GM19452 (cell line): ENCODE measurements around the gene KRT81.

Source experiments
- ATAC-seq: cut with Tn5 transposase; IDR thresholded peaks from one replicate; pipeline ENCODE4 v1.9.1; 2021; ENCODE audit not compliant: unreplicated experiment

The KRT81 gene

DNA sequence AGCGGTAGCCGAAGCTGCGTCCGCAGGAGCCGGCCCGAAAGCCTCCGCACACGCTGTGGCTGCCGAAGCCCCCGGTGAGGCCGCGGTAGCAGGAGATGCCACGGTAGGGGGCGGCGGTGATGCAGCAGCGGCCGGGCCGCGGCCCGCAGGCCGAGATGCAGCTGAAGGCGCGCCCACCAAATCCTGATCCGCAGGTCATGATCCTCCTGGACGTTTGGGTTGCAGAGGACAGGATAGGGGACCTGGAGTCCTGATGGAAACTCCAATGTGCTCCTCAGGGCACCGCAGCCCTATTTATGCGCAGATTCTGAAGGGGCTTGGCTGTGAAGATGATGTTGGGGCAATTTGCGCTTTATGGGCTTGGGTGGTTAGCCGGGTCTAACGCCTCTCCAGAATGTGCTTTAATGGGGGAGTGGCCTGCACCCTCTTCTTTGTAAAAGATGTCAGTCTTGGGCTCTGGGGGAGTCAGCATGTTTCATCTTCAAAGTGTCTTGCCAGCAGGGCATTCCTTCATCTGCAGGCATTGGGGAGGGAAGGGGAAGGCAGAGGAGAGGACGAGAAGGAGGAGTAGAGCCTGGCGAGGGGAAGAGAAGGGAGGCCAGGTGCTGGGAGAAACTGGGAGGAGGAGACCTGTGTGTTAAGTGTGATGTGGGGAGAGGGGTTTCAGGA, at the start of gene KRT81:
TSS of gene KRT81 (minus strand) at position 268 of the 669 bp plus-strand sequence. CDS start at position 199, 69 bp downstream.
- ATAC-seq = no peak

DNA sequence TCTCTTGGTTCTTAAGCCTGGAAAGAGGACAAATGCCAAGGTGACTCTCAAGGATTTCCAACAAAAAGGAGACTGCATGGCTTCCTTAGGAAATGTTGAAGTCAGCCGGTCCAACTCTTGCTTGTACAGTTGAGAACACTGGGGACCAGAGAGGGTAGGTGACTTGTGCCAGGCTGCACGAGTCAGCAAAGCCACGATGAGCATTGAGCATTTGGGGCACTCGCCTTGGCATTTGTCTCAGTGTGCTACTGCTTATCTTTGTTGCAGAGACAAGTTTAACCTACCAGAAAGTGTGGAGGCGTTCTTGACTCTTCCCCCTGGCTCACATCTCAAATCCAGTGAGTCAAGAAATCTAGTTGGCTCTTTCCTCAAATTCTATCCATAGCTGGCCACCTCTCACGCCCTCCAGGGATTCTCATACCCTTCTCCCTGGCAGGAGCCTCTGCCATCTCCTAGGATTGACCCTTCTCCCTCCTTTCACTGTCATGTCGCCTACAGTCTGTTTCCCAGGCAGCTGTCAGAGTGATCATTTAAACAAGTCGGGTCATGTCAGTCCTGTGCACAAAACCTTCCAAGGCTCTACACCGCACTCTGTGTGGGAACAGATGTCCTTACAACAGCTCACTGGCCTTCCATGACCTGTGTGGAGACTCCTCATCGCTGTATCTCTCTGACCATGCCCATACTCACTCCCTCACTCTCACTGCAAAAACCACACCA, 47.1 kb upstream of the KRT81 start:
- no peak for ATAC-seq

DNA sequence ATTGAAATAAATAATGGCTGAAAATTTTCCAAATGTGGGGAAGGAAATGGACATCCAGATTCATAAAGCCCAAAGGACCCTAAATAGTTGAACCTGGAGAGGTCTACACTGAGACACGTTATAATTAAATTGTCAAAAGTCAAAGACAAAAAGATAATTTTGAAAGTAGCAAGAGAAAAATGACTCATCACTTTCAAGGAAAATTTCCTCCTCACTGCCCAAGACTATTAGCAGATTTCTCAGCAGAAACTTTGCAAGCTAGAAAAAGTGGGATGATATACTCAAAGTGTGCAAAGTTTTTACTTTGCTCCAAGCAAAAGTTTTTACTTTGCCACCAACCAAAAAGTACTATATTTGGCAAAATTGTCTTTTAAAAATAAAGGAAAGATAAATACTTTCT, 45.7 kb upstream of the KRT81 start:
- ATAC-seq = no peak

DNA sequence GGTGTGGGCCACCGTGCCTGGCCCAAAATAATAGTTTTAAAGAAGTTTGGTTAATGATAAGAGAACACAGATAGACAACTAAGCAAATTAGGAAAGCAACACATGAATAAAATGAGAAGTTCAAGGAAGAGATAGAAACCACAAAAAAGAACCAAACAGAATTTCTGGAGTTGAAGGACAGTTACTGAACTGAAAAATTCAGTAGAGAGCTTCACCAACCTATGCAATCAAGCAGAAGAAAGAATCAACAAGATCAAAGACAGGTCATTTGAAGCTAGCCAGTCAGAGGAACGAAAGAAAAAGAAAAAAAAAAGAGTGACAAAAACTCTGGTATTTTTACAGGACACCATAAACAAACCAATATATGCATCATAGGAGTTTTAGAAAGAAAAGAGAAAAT, 45.3 kb upstream of the KRT81 start:
- ATAC-seq = no peak

DNA sequence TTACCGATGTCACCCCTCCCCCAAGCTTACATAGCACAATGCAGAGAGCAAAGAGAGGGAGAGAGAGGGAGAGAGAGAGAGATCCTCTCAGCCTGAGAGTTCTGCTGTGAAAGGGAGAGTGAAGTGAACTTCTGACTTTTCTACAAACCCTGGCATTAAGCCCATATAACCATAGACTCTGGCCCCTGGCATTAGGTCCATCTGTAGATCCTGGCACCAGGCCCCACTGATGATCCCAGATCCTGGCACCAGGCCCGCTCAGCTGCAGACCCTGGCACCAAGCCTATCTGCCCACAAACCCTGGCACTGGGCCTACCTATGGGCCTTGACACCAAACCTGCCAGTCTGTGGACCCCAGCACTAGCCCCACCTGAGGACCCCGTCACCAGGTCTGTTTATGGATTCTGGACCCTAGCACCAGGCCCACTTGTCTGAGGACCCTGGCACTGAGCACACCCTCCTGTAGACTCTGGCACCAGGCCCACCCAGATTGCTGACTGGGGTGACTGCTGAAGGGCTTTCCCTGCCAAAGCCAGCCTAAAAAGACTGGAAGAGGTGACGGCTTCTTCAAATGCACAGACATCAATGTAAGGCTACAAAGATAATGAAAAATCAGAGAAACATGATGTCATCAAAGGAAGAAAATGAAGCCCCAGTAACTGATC, 44.4 kb upstream of the KRT81 start:
- no peak for ATAC-seq

DNA sequence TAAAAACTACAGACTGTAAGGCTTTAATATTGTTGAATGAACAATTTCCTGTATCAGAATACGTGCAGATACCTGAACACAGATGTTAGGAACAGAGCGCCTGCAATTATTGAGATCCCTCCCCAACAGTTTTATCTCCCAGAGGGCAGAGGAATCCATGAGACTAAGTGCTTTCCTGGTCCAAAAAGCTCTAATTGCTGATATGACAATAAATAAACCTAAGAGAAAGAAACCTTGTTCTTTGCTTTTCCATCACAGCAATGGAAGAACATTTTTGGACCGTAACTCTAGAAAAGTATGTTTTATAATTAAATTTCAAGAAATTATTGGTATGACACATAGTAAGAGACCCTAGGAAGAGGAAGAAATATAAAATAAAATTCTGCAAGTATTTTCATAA, 42.9 kb upstream of the KRT81 start:
- no peak for ATAC-seq

DNA sequence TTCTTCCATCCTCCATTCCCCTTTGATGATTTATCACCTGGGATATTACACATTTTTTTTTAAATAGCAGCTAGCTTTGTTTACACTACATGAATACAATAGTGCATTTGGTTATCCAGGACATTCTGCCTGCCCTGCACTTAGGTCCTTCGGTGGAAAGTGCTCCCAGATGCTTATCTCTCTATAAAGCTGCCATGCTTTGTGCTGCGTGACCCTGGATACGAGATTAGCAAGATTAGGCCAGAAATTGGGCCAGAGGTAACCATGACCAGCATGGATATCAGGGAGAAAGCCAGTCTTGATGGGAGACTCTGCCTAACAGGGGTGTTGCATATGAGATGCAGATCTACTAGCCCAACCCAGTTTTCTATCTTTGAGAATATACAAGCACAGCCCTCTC, 42.0 kb upstream of the KRT81 start:
- no peak for ATAC-seq

DNA sequence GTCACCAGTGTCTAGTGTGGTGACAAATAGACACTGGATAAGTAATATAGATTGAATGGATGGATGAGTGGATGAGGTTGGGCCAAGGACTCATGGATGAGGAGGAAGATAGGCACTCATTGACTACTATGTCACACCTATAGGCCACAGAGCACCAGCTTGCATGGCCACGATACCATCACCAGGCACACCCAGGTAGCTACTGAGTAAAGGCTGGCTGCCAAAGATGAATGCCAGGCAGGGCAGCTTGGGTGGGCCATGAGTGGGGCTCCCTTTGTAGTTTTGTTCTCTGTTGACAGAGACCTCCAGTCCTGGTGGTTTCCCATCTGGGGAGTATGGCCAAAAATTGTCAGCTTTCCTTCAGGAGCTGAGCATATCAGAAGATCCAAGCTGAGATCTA, 41.0 kb upstream of the KRT81 start:
- no peak for ATAC-seq

DNA sequence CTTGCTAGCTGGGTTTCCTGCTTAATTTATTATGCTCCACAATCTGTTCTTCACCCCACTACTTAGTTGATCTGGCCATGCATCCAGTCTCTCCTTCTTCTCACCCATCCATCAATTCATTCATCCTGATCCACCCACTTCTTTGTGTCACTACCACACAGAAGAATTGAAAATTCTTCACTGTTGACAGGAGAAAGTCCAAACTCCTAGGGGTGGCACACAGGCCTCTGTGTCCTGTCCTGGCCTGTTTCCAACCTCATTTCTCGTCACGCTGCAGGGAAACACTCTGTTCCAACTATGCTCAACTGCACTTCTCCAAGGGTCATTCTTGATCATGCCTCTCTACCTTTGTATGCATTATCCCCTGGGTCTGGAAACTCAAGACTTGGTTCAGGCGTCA, 40.5 kb upstream of the KRT81 start:
- no peak for ATAC-seq

DNA sequence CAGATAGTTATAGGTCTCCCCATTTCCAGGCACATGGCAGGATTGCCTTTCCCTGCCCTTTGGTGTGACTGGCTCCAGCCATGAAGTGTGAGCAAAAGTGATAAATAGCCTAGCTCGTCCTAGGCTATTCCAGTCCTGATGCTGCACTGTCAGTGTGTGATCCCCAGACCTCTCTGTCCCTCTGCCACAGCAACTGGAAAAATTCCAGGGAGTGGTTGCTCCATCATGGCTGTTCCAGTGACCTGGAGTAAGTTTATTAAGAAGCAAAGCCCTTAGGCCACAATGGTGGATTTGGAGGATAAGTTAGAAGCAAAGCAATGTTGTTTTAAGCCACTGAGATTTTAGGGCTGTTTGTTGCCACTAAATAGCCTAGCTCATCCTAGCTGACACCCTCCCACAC, 39.7 kb upstream of the KRT81 start:
- ATAC-seq = no peak

DNA sequence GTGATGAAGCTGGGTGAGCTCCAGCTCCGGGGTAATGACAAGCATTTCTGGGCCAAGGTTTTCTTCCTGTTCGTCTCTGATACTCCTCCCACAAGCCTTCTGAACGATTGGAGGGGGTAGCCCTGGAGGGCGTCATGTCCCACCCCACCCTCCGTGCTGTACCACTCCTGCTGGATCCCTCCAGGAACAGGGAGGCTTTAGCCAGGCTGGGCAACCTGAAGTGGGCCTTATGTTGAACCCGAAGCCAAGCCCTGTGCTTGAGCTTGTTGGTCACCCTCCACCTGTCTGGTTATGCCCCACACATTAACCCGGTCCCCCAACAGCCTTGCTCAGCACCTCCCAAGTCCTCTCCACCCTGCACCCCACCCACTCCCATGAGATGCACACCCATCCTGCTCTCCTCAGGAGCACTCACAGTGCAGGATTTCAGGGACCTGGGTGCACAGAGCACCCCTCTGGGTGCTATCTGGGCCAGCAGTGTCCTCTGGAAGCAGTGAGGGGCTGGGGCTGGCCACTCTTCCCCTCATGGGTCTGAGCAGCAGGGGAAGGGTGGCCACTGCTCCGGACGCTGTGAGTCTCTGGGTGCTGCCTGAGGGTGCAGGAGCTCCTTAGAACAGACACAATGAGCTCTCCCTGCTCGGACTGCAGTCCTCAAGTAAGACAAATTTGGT, 36.6 kb upstream of the KRT81 start:
- no peak for ATAC-seq

DNA sequence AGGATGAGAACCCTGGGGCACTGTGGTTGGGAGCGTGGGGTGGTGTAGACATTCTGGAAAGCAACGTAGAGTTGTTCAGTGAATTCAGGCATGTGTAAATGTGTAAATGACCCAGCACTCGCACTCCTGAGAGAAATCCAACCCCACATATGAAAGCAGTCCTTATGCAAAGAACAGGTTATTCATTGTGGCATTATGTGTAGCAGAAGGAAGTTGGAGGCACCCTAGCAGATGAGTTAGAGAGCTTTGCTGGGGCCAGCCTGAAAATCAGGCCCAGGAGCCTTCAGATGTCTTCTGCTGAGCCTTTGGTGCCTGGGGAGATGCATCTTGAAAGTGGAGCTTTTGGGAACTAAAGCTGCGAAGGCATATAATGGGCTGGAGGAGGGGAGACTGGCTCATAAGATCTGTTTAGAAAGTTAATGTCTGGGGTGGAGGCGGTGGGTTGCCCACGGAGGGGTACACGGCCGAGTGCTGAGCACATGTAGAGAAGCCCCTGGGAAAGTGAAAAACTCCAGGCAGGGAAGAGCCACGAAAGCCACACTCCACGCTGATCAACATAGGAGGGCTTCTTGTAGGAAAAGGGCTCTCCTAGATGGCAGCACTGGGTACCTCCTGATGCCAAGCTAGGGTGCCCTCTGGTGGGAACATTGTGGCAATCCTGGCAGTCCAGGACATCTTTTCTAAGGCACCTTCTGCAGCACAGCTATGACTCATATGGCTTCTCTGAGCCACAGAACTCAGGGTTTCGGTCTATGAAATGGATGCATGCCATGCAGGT, 35.9 kb upstream of the KRT81 start:
- ATAC-seq = peak; percentile 90

DNA sequence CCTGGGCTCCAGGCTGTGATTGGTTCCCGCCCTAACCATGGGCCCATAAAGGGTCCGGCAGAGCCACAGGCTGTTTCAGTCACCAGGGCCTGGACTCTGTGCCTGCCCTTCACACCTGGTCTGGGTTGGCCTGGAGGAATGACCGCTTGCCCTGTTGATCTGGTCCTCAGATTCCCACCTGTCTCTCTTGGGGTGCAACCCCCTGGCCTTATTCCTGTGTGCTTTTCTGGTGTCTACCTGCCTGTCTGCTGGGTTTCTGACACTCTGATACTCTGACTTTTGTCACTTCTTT, 32.8 kb upstream of the KRT81 start:
- ATAC-seq = no peak

DNA sequence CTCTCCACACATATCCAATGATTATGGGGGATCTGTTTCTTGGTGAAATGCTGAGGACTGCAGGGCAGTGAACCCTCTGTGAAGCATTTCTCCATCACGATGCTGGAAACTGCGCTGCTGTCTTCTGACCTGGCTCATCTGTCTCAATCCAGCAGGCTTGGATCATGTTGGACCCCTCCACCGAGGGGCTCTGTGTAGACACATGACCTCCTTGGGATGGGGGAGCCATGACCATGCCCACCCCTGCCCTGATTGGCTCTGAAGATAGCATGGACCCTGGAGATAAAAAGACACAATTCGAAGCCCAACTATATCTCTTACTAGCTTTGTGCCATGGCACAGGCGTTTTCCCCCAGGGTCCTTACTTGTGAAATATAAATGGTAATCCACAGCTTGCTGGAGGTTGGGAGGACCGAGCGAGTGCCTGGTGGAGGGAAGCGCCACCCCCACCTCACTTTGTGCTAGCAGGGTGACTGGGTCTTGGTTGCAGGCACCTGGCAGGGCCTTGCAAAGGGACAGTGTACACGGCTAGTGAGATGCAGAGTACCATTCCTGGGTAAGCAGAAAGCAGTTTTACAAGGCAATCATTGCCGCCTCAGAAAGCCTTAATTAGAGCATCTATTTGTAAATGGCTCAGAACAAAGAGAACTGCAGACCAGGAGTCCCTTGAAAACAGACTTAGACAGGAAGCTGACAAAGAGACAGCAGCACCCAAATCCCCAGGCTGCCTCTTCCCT, 32.2 kb upstream of the KRT81 start:
- no peak for ATAC-seq

DNA sequence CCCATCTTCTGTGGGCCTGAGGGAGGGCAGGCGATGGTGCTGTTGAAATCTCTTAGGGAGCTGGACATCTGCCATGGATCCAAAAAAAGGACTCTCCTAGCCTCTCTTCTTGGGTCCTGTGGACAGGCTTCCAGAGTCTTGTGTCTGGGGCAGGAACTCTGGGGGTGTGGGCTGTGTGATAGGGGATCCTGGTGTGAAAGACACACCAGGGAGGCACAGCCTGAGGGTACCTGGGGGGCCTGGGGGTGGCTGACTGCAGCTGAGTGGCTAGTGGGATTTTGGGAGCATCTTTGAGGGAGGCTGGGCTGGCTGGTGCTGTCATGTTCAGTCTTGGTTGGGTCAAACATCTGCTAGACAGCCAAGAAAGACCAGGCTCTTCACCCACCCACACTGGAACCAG, 31.7 kb upstream of the KRT81 start:
- no peak for ATAC-seq

DNA sequence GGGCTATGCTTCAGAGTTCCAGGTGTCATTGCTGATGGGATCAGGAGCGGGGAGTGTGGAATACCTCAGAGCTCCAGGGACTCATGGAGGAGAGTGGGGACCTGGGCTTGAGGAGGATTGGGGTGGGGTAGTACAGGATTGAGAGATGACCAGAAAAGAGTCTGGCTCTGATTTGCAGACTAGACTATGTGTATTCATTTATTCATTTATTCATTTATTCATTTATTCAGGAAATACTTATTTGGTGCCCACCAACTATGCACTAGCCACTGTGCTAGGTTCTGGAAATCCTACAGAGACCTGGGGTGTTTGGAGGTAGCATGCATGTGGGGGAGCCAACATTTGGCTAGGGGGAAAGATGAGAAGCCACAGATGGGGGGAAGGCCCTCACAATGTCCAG, 30.7 kb upstream of the KRT81 start:
- ATAC-seq = no peak

DNA sequence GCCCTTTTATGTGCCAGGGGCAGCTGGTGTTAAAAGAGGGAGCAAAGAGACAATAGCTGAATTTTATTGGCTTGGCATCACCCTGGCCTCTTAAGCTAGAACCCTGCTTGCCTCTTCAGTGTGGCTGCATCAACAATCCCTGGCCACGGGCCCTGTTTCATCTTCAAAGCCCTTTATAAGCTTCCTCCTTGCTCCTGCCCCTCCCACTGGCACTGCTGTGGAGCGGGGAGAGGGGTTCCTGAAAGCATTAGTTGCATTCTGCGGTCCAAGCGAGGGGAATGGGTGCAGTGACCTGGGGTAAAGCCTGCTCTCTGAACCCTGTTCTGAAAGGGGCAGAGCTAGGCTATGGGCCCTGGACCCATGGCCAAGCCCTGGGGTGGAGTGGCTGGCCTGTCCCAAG, 30.1 kb upstream of the KRT81 start:
- ATAC-seq = no peak

DNA sequence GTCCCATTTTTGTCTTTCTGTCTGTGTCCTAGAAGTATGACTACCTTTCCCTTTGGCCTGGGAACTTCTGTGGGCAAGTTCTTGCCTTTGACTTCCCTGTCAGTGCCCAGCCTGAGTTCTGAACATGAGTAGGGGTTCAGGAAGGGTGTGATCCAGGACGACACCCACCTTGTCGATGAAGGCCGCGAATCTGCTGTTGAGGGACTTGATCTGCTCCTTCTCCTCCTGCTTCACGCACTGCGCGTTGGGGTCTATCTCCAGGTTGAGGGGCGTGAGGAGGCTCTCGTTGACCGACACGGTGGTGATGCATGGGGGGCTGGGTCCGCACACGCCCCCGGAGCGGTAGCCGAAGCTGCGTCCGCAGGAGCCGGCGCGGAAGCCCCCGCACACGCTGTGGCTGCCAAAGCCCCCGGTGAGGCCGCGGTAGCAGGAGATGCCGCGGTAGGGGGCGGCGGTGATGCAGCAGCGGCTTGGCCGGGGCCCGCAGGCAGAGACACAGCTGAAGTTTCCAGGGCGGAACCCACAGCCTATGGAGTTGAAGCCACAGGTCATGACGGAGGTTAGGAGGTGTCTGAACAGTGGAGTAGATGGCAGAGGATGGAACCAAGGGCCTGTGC, 29.6 kb upstream of the KRT81 start, which contains the start of gene KRT83:
TSS of gene KRT83 (minus strand) at position 615 of the 617 bp plus-strand sequence. CDS start at position 552, 63 bp downstream.
- ATAC-seq = no peak

DNA sequence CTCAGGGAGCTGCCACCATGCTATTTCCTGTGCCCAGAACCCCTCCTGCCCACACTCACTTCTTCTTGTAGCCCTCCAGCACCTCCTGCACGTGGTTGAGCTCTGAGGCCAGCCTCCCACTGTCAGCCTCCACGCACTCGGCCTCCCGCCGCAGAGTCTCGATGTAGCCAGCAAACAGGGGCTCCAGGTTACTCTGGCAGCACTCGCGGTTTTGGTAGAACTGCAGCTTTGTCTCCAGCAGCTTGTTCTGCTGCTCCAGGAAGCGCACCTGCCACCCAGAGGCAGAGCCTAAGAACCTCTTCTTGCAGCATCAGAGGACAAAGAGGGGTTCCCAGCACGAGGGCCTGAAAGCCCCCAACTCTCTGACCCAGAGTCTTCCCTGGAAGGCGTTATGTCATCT, 27.8 kb upstream of the KRT81 start:
- no peak for ATAC-seq
